ENCODE results near the gene IL11RA.
A peak's percentile ranks its signal among the peaks of the same experiment; 100 is the strongest.

IL11RA gene

GRCh38 chr9:34654323-34655051 is 2.5 kb downstream of the IL11RA start:
- no peak for DNase-seq

- DNase-seq, result no peak
Observed at GRCh38 chr9:34655394-34655793, 3.4 kb downstream of the IL11RA start.

GRCh38 chr9:34656992-34657391 is 5.0 kb downstream of the IL11RA start:
- DNase-seq, result no peak

GRCh38 chr9:34658461-34658860 is 6.5 kb downstream of the IL11RA start:
- no peak for DNase-seq

- DNase-seq, result no peak
Observed at GRCh38 chr9:34659592-34660253, 7.7 kb downstream of the IL11RA start.

- DNase-seq, result peak; percentile 36
Observed at GRCh38 chr9:34662526-34663302, 10.7 kb downstream of the IL11RA start, which contains the start of gene CCL27. Gene CCL27, minus strand, starts transcription at chr9:34662657. Its CDS starts 24 bp downstream, at chr9:34662633.

- peak; percentile 53 for DNase-seq
Observed at GRCh38 chr9:34663303-34663605, 11.3 kb downstream of the IL11RA start.

GRCh38 chr9:34664281-34665066 is 12.5 kb downstream of the IL11RA start:
- DNase-seq, result peak; percentile 80

GRCh38 chr9:34665067-34665380 is 13.0 kb downstream of the IL11RA start:
- no peak for DNase-seq

GRCh38 chr9:34665381-34666250 is 13.6 kb downstream of the IL11RA start:
- DNase-seq, result peak; percentile 95

GRCh38 chr9:34669809-34670562 is 18.0 kb downstream of the IL11RA start:
- DNase-seq, result no peak

- no peak for DNase-seq
Observed at GRCh38 chr9:34671307-34671706, 19.3 kb downstream of the IL11RA start.

GRCh38 chr9:34674440-34674839 is 22.5 kb downstream of the IL11RA start:
- no peak for DNase-seq

- DNase-seq, result peak; percentile 76
Observed at GRCh38 chr9:34675048-34675714, 23.2 kb downstream of the IL11RA start.

- no peak for DNase-seq
Observed at GRCh38 chr9:34675869-34676268, 23.9 kb downstream of the IL11RA start.

GRCh38 chr9:34684145-34684544 is 32.2 kb downstream of the IL11RA start:
- no peak for DNase-seq

- no peak for DNase-seq
Observed at GRCh38 chr9:34684816-34685215, 32.8 kb downstream of the IL11RA start.

GRCh38 chr9:34685591-34685990 is 33.6 kb downstream of the IL11RA start:
- DNase-seq, result no peak

- DNase-seq, result no peak
Observed at GRCh38 chr9:34686231-34686630, 34.2 kb downstream of the IL11RA start.

- no peak for DNase-seq
Observed at GRCh38 chr9:34686732-34687131, 34.7 kb downstream of the IL11RA start.

All from CD4-positive, alpha-beta T cell treated with Interleukin-6 for 4 hours (primary cell).